ACC112 (cell line): Measurements from ENCODE around the gene PRKAR2B.

Experiments
- H2AFZ ChIP-seq: fragments of 200-600 bp; sonication (generic); one replicate; pipeline ENCODE4 v1.6.0; 2017; ENCODE audit warnings: antibody characterized with exemption, low read length; ENCODE audit not compliant: unreplicated experiment
- H3K27ac ChIP-seq: fragments of 200-600 bp; sonication (generic); 2 replicates; pipeline ENCODE4 v1.5.1; 2014; ENCODE audit warnings: low read depth, mild to moderate bottlenecking, antibody characterized with exemption, low read length, moderate library complexity
- H3K27me3 ChIP-seq: fragments of 200-600 bp; sonication (generic); 2 replicates; pipeline ENCODE4 v1.6.1; 2014; ENCODE audit warnings: mild to moderate bottlenecking, antibody characterized with exemption, low read length, moderate library complexity, mixed read lengths; ENCODE audit not compliant: insufficient read depth
- H3K36me3 ChIP-seq: fragments of 200-600 bp; sonication (generic); 2 replicates; pipeline ENCODE4 v1.6.1; 2016; ENCODE audit warnings: mild to moderate bottlenecking, antibody characterized with exemption, low read length, moderate library complexity, mixed read lengths; ENCODE audit not compliant: insufficient read depth
- H3K4me1 ChIP-seq: fragments of 200-600 bp; sonication (generic); one replicate; pipeline ENCODE4 v1.6.1; 2016; ENCODE audit warnings: low read length, mixed read lengths; ENCODE audit not compliant: insufficient read depth, unreplicated experiment, control insufficient read depth
- H3K4me3 ChIP-seq: fragments of 200-600 bp; sonication (generic); 2 replicates; pipeline ENCODE4 v1.5.1; 2014; ENCODE audit warnings: mild to moderate bottlenecking, low read depth, low read length
- H3K79me2 ChIP-seq: fragments of 200-600 bp; sonication (generic); one replicate; pipeline ENCODE4 v1.6.0; 2016; ENCODE audit warnings: low read length; ENCODE audit not compliant: control insufficient read depth, unreplicated experiment, insufficient read depth

PRKAR2B gene

GRCh38 chr7:107044347-107045194 is at the start of gene PRKAR2B:
Gene PRKAR2B (plus strand): TSS chr7:107044705. CDS start chr7:107044908, 203 bp downstream.
- no peak within 1 kb of the TSS for H3K27ac ChIP-seq

GRCh38 chr7:106994833-106995232 is 49.7 kb upstream of the PRKAR2B start:
- Histone ChIP-seq H3K79me2 (no peaks in the 10 kb centered on the region), H3K4me1 (no peaks in the 10 kb centered on the region), H3K4me3 (no peak overlapping the region), H3K36me3 (no peaks in the 10 kb centered on the region), H2AFZ (no peak overlapping the region), H3K27me3 (peaks cover 14% of the 10 kb centered on the region), H3K27ac (no peak overlapping the region)

More at GRCh38 chr7:107044347-107045194, at the start of gene PRKAR2B:
- H3K36me3 ChIP-seq: no peaks in the 10 kb centered on the region
- H3K4me1 ChIP-seq: peaks cover 11% of the 10 kb centered on the region
- H3K4me3 ChIP-seq: peak within 1 kb of the TSS; percentile 89
- H3K27me3 ChIP-seq: peaks cover 22% of the 10 kb centered on the region
- no peaks in the 10 kb centered on the region for H3K79me2 ChIP-seq
- peak within 1 kb of the TSS; percentile 89 for H2AFZ ChIP-seq

DNA sequence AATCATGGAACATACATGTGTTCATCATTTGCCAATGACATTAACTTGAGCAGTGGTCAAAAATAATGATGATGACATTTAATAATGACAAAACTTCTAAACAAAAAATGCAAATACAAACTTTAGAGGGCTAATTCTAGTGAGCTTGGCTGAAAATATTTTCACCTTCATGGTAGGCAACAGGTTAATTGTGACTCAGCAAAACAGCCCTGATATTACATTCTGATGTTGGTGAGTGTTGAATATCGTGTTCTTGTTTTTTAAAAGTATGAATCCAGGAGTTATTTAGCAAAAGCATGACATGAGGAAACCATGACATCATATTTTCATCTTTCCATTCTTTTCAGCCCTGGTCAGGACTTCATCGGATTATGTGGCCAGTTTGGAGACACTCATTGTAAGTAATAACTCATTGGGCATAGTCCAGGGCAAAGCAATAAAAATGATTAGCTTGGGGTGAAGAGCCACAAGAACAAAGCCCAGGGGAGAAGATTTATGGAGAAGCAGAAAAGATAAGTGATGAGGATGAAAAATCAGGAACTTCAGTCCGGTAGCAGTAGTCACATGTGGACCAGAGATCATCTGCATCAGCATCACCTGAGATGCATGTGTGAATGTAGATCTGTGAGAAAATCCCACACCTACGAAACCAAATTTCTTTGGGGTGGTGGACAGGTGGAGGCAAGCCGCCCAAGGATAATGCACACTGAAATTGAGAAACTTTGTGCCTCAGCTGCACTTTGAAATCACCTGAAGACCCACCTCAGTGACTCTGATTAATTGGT is 46.8 kb upstream of the PRKAR2B start:
- Histone ChIP-seq H3K27ac (no peak overlapping the region), H3K27me3 (peaks cover 10% of the 10 kb centered on the region; the same call in 1 of the 2 replicates), H3K36me3 (no peaks in the 10 kb centered on the region), H3K4me3 (no peak overlapping the region), H3K4me1 (no peaks in the 10 kb centered on the region), H2AFZ (no peak overlapping the region), H3K79me2 (no peaks in the 10 kb centered on the region)

DNA sequence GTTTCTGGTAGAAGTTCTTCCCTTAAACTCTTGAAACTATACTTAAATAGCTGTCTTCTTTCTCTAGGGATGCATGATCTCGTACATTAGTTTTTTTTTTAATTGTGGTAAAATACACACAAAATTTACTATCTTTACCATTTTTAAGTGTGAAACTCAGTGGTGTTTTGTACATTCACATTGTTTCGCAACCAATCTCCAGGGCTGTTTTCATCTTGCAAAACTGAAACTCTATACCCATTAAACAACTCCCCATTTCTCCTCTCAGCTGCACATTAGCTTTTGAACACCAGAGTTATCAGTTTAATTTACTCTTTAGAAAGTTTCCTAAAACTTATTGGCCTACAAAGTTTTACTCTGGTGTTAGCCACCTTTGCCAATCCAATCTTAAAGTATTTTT is 45.5 kb upstream of the PRKAR2B start:
- Histone ChIP-seq H3K4me1 (no peaks in the 10 kb centered on the region), H3K4me3 (no peak overlapping the region), H3K36me3 (no peaks in the 10 kb centered on the region), H3K79me2 (no peaks in the 10 kb centered on the region), H3K27ac (no peak overlapping the region), H3K27me3 (peaks cover 8% of the 10 kb centered on the region; the same call in 1 of the 2 replicates), H2AFZ (no peak overlapping the region)

- Histone ChIP-seq H3K27me3 (peaks cover 6% of the 10 kb centered on the region; the same call in 1 of the 2 replicates), H3K4me3 (no peak overlapping the region), H3K4me1 (no peaks in the 10 kb centered on the region), H2AFZ (no peak overlapping the region), H3K27ac (no peak overlapping the region), H3K79me2 (no peaks in the 10 kb centered on the region), H3K36me3 (no peaks in the 10 kb centered on the region)
These were observed 43.0 kb upstream of the PRKAR2B start for GRCh38 chr7:107001490-107001889.

DNA sequence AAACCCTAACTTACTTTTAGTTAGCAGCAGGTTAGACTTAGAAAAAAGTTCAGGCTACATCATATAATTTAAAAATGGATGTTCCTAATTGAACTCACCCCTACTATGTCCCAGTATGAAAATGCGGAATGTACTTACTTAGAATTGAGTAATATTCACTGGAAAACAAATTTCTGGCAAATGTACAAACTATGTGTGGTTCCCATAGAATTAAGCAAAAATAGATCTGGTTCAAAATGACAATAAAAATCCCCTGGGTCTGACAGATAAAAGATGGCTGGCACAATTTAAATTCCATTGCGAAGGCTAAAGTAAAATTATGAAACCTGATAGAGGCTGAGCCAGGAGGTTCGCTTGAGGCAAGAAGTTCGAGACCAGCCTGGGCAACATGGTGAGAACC is 42.4 kb upstream of the PRKAR2B start:
- Histone ChIP-seq H3K4me3 (no peak overlapping the region), H2AFZ (no peak overlapping the region), H3K79me2 (no peaks in the 10 kb centered on the region), H3K27ac (no peak overlapping the region), H3K36me3 (no peaks in the 10 kb centered on the region), H3K27me3 (peaks cover 6% of the 10 kb centered on the region; the same call in 1 of the 2 replicates), H3K4me1 (no peaks in the 10 kb centered on the region)

DNA sequence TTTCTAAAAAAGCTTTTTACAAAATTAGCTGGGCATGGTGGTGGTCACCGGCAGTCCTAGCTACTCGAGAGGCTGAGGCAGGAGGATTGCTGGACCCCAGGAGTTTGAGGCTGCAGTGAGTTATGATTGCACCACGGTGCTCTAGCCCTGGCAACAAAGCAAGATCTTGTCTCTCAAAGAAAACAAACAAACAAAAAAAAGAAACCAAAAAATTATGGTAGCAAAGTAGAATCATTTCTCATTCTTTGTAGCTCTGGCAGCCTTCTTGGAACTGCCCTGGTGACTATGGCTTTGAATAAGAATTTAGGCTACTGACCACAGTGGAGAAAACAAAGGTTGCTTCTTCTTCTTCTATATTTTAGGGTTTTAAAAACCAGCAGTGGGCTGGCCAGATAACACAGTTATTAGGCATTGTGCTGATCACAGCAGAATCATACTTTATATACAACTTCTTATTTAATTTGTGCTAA is 41.9 kb upstream of the PRKAR2B start:
- Histone ChIP-seq H3K27ac (no peak overlapping the region), H3K4me1 (no peaks in the 10 kb centered on the region), H3K4me3 (no peak overlapping the region), H3K79me2 (no peaks in the 10 kb centered on the region), H3K36me3 (no peaks in the 10 kb centered on the region), H3K27me3 (peaks cover 6% of the 10 kb centered on the region; the same call in 1 of the 2 replicates), H2AFZ (peak overlapping the region; percentile 14)

DNA sequence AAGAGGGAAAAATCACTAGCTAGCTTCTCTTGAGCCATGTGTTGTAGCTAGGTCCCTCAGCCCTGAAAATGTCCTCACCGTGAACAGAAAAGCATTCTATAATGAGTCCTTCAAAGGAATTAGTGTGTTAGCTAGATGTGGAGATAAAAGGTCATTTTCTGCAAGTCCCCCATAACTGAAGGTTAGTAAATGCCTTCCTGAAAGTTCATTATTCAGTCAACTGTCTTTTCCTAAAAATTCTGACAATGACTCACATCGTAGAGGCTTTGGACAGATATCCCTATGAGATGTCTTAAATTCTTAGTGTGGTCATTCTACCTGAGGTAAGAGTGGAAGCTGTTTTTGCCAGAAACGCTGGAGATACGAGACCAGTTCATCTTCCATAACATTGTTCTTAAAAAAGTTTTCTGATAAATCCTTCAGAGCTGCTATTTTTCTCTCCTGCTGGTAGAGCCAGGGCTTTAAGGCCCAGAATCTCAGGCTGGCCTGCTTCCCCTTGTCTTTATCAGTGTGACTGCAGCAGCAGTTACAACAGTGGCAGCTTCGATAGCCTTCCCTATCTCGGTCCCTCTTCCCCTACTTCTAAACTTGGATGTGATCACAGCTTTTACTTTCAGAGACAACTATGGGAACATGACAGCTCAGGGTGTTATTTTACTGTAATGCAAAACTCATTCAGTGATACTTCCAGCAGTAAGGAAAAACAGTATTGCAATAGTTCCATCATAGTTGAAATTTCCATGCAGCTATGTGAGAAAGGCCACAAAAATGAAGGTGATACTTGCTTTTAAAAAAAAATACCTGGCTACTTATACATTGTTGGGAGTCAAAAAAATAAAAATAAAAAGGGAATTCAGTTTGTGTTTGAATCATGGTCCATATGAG is 37.3 kb upstream of the PRKAR2B start:
- Histone ChIP-seq H3K27me3 (no peaks in the 10 kb centered on the region), H2AFZ (no peak overlapping the region), H3K27ac (no peak overlapping the region), H3K36me3 (no peaks in the 10 kb centered on the region), H3K4me3 (no peak overlapping the region), H3K79me2 (no peaks in the 10 kb centered on the region), H3K4me1 (no peaks in the 10 kb centered on the region)

GRCh38 chr7:107007892-107008287 is 36.6 kb upstream of the PRKAR2B start:
- H2AFZ ChIP-seq: no peak overlapping the region
- no peaks in the 10 kb centered on the region for H3K36me3 ChIP-seq
- no peaks in the 10 kb centered on the region for H3K4me1 ChIP-seq
- no peaks in the 10 kb centered on the region for H3K79me2 ChIP-seq
- H3K4me3 ChIP-seq: no peak overlapping the region
- H3K27me3 ChIP-seq: no peaks in the 10 kb centered on the region
- no peak overlapping the region for H3K27ac ChIP-seq

DNA sequence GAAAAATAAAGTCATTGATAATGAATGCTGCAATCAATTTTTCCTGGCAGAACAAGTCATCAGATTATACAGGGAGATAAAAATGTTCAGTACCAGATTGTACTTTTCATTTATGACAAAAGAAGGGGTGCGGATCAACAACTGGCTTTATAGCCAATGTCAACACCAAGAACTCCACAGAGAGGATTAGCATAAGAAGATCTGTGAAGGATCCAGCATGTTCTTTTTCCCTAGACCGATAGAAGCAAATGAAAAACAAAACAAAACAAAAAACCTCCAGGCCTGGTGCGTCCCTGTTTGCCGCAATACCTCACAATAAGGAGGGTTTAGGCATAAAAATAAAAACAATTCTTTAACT is 34.7 kb upstream of the PRKAR2B start:
- no peak overlapping the region for H3K27ac ChIP-seq
- H3K4me1 ChIP-seq: no peaks in the 10 kb centered on the region
- no peaks in the 10 kb centered on the region for H3K27me3 ChIP-seq
- H3K36me3 ChIP-seq: no peaks in the 10 kb centered on the region
- H2AFZ ChIP-seq: no peak overlapping the region
- H3K79me2 ChIP-seq: no peaks in the 10 kb centered on the region
- no peak overlapping the region for H3K4me3 ChIP-seq
